Tibial nerve (tissue), 3 donors: ENCODE measurements around the gene CAMKMT.

Experiments
- POLR2A ChIP-seq, 2 donors: fragments of 450-650 bp; IDR thresholded peaks; one replicate each; pipeline ENCODE4 v1.6.1; 2017; ENCODE audit warnings: antibody characterized with exemption in 2 of 2, mild to moderate bottlenecking in 2 of 2, moderate library complexity in 2 of 2
- TF ChIP-seq, protein P1 (sequence below), 5 experiments: fragments of 200-600 bp in 3 of 5; fragments of 450-650 bp in 2 of 5; sonication (generic) in 3 of 5; IDR thresholded peaks; one replicate each; pipeline ENCODE4 v1.5.1; 2016 to 2019; ENCODE audit warnings: antibody characterized with exemption in 5 of 5, mild to moderate bottlenecking in 3 of 5, moderate library complexity in 2 of 5

DNA sequence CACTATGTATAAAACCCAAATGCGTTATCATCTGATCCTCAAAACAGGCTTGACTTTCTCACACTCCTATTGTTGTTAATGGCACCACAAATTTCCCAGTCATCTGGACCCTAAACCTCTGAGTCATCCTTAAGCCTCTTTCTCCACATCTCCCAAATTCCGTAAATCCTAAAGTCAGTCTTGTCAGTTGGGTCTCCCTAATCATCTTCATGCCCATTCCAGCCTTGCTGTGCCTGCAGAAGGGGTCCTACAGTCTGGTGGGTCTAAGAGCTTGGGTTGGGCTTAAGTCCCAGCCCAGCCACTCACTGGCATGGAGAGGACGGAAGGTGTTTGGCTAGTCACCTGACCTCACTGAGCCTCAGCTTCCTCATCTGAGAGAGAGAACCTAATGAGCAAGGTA is 314.6 kb downstream of the CAMKMT start:
- TF ChIP-seq POLR2A (IDR thresholded peaks at IDR 0.05): no peak
- TF ChIP-seq, protein P1, sequence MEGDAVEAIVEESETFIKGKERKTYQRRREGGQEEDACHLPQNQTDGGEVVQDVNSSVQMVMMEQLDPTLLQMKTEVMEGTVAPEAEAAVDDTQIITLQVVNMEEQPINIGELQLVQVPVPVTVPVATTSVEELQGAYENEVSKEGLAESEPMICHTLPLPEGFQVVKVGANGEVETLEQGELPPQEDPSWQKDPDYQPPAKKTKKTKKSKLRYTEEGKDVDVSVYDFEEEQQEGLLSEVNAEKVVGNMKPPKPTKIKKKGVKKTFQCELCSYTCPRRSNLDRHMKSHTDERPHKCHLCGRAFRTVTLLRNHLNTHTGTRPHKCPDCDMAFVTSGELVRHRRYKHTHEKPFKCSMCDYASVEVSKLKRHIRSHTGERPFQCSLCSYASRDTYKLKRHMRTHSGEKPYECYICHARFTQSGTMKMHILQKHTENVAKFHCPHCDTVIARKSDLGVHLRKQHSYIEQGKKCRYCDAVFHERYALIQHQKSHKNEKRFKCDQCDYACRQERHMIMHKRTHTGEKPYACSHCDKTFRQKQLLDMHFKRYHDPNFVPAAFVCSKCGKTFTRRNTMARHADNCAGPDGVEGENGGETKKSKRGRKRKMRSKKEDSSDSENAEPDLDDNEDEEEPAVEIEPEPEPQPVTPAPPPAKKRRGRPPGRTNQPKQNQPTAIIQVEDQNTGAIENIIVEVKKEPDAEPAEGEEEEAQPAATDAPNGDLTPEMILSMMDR (IDR thresholded peaks at IDR 0.05): no peak
